Measurements from ENCODE around the gene CNGB1.

DNA sequence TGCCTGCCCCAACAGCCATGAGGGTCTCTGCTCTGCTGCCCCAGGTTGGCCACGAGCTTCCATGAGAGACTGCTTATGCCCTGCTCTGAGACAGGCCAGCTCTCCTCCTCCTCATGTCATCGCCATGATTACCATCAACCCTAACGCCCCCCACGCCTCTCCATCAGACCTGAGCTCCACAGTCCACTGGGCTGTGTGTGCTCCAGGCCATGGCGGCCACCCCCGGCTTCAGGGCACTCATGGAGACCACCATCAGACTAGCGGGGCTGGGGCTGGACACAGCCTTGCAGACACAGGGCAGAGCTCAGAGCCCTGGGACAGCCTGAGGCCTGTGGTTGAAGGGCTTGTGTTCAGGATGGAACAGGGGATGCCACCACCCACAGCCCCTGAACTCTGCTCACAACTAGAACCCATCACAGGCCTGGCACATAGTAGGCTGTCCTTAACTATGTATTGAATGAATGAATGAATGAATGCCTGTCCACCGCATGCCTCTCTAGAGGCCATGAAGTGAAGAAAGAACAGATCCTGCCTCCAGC, 14.6 kb downstream of the CNGB1 start:
- no peak for TF ChIP-seq CTCF (IDR thresholded peaks at IDR 0.05; ENCODE audit: insufficient read depth, low read length, poor library complexity, severe bottlenecking)
- no peak for TF ChIP-seq EZH2phosphoT487 (conservative IDR thresholded peaks at IDR 0.05; ENCODE audit: low read length)

Data from SU-DHL-6 (cell line).